PFSK-1 (cell line): Measurements from ENCODE around the gene MSMP.

Source experiments
- POLR2AphosphoS5 ChIP-seq: IDR thresholded peaks from 2 replicates; pipeline ENCODE4 v1.6.1; 2012; ENCODE audit warnings: low read depth, mild to moderate bottlenecking, control low read depth, low read length, moderate library complexity
- TAF1 ChIP-seq: IDR thresholded peaks from 2 replicates; pipeline ENCODE4 v1.6.1; 2012; ENCODE audit warnings: low read length, control low read depth, borderline replicate concordance; ENCODE audit not compliant: insufficient read depth

DNA sequence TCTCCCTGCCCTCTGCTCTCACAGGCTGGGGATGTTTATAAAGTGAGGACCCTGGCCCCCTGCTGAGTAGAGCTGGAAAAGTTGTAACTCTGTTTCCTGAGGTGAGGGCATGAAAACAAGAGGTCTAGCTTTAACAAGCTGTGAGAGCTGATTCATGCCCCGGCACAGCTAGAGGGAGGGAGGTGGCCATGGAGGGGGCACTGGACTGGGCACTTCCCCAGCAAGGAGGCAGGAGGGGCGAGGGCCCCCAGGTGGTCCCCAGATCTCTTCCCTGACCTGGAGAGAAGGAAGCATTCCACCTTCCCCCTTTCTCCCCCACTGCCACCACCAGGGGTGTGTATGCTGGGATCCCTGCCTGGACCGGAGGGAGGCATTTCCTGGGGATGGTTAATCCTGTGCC lies at the start of gene MSMP:
- TF ChIP-seq POLR2AphosphoS5 (no peak), TAF1 (no peak)
